HepG2 (cell line): ENCODE results near the gene SECTM1. TPM values are rescaled to one million over a fixed set of nuclear protein-coding genes. Genes with fewer than 3 reads are reported as not detected.
A peak's percentile ranks its signal among the peaks of the same experiment; 100 is the strongest.

Source experiments
- HHEX ChIP-seq: IDR thresholded peaks from 2 replicates; pipeline ENCODE4 v1.6.1; 2016; ENCODE audit warnings: control low read depth
- JUN ChIP-seq: sonication (generic); formaldehyde crosslinking; IDR thresholded peaks from 2 replicates; pipeline ENCODE4 v1.4.0; 2020; ENCODE audit warnings: mild to moderate bottlenecking, missing genetic modification reagents
- MYC ChIP-seq: sonication (generic); formaldehyde crosslinking; IDR thresholded peaks from 2 replicates; pipeline ENCODE4 v1.9.0; 2021; ENCODE audit warnings: missing genetic modification reagents, borderline replicate concordance
- POLR2AphosphoS2 ChIP-seq: IDR thresholded peaks from 2 replicates; pipeline ENCODE4 v1.6.1; 2011; ENCODE audit warnings: low read depth, low read length, improper control_type of control experiment
- POLR2AphosphoS5 ChIP-seq: IDR thresholded peaks from 2 replicates; pipeline ENCODE4 v1.6.1; 2012; ENCODE audit warnings: low read depth, low read length
- PTBP1 ChIP-seq: fragments of 200-400 bp; formaldehyde crosslinking; IDR thresholded peaks from 2 replicates; pipeline ENCODE4 v1.6.1; 2018; ENCODE audit warnings: low read length, low read depth; ENCODE audit not compliant: poor library complexity, severe bottlenecking
- SNAI1 ChIP-seq: sonication (generic); formaldehyde crosslinking; IDR thresholded peaks from 2 replicates; pipeline ENCODE4 v1.5.0; 2020; ENCODE audit warnings: mild to moderate bottlenecking, missing genetic modification reagents, borderline replicate concordance
- TP53 ChIP-seq: sonication (generic); formaldehyde crosslinking; conservative IDR thresholded peaks from 2 replicates; pipeline ENCODE4 v1.4.0; 2020; ENCODE audit warnings: missing genetic modification reagents
- YEATS4 ChIP-seq: sonication (generic); formaldehyde crosslinking; IDR thresholded peaks from 2 replicates; pipeline ENCODE4 v1.4.0; 2020; ENCODE audit warnings: missing genetic modification reagents, borderline replicate concordance
- ZBTB33 ChIP-seq: sonication (generic); formaldehyde crosslinking; IDR thresholded peaks from 2 replicates; pipeline ENCODE4 v1.4.0; 2020; ENCODE audit warnings: missing genetic modification reagents
- ZC3H13 ChIP-seq: sonication (generic); formaldehyde crosslinking; IDR thresholded peaks from 2 replicates; pipeline ENCODE4 v1.8.1; 2023; ENCODE audit warnings: mild to moderate bottlenecking, missing genetic modification reagents, moderate library complexity
- ZFP36L1 ChIP-seq: sonication (generic); formaldehyde crosslinking; IDR thresholded peaks from 2 replicates; pipeline ENCODE4 v1.8.0; 2022; ENCODE audit warnings: mild to moderate bottlenecking, missing genetic modification reagents, moderate library complexity
- ZFY ChIP-seq: sonication (generic); formaldehyde crosslinking; IDR thresholded peaks from 2 replicates; pipeline ENCODE4 v1.4.0; 2020; ENCODE audit warnings: missing genetic modification reagents
- ZMAT3 ChIP-seq: sonication (generic); formaldehyde crosslinking; conservative IDR thresholded peaks from 2 replicates; pipeline ENCODE4 v1.7.0; 2021; ENCODE audit warnings: missing genetic modification reagents
- ZNF138 ChIP-seq: sonication (generic); formaldehyde crosslinking; IDR thresholded peaks from 2 replicates; pipeline ENCODE4 v1.5.0; 2020; ENCODE audit warnings: mild to moderate bottlenecking, low read depth, missing genetic modification reagents
- ZNF234 ChIP-seq: sonication (generic); formaldehyde crosslinking; conservative IDR thresholded peaks from 2 replicates; pipeline ENCODE4 v1.5.1; 2020; ENCODE audit warnings: mild to moderate bottlenecking, missing genetic modification reagents
- ZNF251 ChIP-seq: sonication (generic); formaldehyde crosslinking; IDR thresholded peaks from 2 replicates; pipeline ENCODE4 v1.9.0; 2021; ENCODE audit warnings: mild to moderate bottlenecking, missing genetic modification reagents
- ZNF296 ChIP-seq: sonication (generic); formaldehyde crosslinking; conservative IDR thresholded peaks from 2 replicates; pipeline ENCODE4 v1.5.0; 2020; ENCODE audit warnings: mild to moderate bottlenecking, missing genetic modification reagents
- ZNF569 ChIP-seq: sonication (generic); formaldehyde crosslinking; IDR thresholded peaks from 2 replicates; pipeline ENCODE4 v1.5.0; 2020; ENCODE audit warnings: mild to moderate bottlenecking, missing genetic modification reagents, moderate library complexity, borderline replicate concordance
- ZNF652 ChIP-seq: IDR thresholded peaks from 2 replicates; pipeline ENCODE4 v1.6.1; 2016; ENCODE audit warnings: low read depth, borderline replicate concordance
- ZNF775 ChIP-seq: sonication (generic); formaldehyde crosslinking; IDR thresholded peaks from 2 replicates; pipeline ENCODE4 v1.4.0; 2020; ENCODE audit warnings: missing genetic modification reagents, mild to moderate bottlenecking, moderate library complexity, borderline replicate concordance
- ZNF790 ChIP-seq: sonication (generic); formaldehyde crosslinking; IDR thresholded peaks from 2 replicates; pipeline ENCODE4 v1.8.0; 2022; ENCODE audit warnings: missing genetic modification reagents, mild to moderate bottlenecking, borderline replicate concordance
- polyA plus RNA-seq, 8 experiments: library from polyadenylated mRNA; depleted of rRNA in 3 of 8; stranded (reverse) in 7 of 8; unstranded in 1 of 8; fragments of >200 nt; fragmentation: Illumina TruSeq in 4 of 8; extraction: Trizol in 4 of 8; gene quantifications; 2 replicates each; pipeline versions ENCODE4 v1.2.1 to v1.2.3, GENCODE V29; 2011 to 2016; ENCODE audit warnings: low read depth in 4 of 8, missing spikeins in 1 of 8, mixed read lengths in 1 of 8; ENCODE audit not compliant: insufficient read depth in 1 of 8
- total RNA-seq, 5 experiments: library from RNA; depleted of rRNA; stranded (reverse); fragments of >200 nt; fragmentation: Illumina TruSeq; extraction: Trizol; gene quantifications; 2 replicates each; pipeline ENCODE4 v1.2.3, GENCODE V29; 2016; ENCODE audit warnings: low read depth in 1 of 5
- TF ChIP-seq, protein P1 (sequence below): sonication (generic); formaldehyde crosslinking; IDR thresholded peaks from 2 replicates; pipeline ENCODE4 v1.8.0; 2023; ENCODE audit warnings: mild to moderate bottlenecking, missing genetic modification reagents
- TF ChIP-seq, protein P2 (sequence below): sonication (generic); formaldehyde crosslinking; IDR thresholded peaks from 2 replicates; pipeline ENCODE4 v1.4.0; 2020; ENCODE audit warnings: missing genetic modification reagents

The SECTM1 gene
- total and polyA plus RNA-seq, 2 of the 13 experiments (the other 11 are each of a cell fraction or from before 2014, with no cell fraction given) = 3.5 to 5.3 TPM

DNA sequence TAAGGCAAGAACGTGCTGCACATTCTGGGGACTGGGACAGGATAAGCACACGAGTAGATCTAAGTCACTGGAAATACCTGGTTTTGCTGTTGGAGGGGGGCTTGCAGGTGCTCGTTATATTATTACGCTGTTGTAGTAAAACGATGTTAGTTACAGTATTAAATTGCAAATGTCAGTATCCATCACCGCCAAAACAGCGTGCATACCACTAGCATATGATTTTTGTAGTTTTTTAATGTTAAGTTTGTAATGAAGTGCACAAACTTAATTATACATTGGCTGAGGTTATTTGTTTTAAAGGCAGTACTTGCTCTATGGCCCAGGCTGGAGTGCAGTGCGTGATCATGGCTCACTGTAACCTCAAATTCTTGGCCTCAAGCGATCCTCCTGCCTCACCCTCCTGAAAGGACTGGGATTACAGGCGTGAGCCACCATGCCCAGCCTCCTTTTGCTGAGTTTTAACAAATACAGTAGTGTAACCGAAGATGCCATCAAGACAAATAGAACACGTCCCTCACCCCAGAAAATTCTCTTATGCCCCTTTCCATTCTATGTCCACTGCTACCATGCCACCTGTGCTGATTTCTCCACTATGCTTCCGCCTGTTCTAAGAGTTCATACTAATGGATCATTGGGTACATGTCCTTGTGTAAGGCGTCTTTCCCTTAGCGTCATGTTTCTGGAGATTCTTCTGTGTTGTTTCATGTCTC lies 39.3 kb downstream of the SECTM1 start (continued):
- TF ChIP-seq ZNF251 (CRISPR knock-in tag) (peak; percentile 79; the same call in 1 of the 2 replicates), MYC (CRISPR knock-in tag) (0 out of 2 replicates have a peak, but pooled peaks have one; percentile 21), ZNF775 (CRISPR knock-in tag) (no peak), SNAI1 (no peak), ZFY (peak; percentile 32; the same call in 1 of the 2 replicates), ZNF234 (no peak), ZNF790 (CRISPR knock-in tag) (no peak), ZNF296 (CRISPR knock-in tag) (no peak), ZNF138 (no peak), JUN (0 out of 2 replicates have a peak, but pooled peaks have one; percentile 25), ZNF569 (CRISPR knock-in tag) (0 out of 2 replicates have a peak, but pooled peaks have one; percentile 46), ZBTB33 (CRISPR knock-in tag) (0 out of 2 replicates have a peak, but pooled peaks have one; percentile 6), TP53 (CRISPR knock-in tag) (0 out of 2 replicates have a peak, but pooled peaks have one; percentile 61), POLR2AphosphoS2 (no peak), ZMAT3 (CRISPR knock-in tag) (no peak), ZC3H13 (peak; percentile 55; the same call in 1 of the 2 replicates), HHEX (CRISPR knock-in tag) (0 out of 2 replicates have a peak, but pooled peaks have one; percentile 39), ZFP36L1 (0 out of 2 replicates have a peak, but pooled peaks have one; percentile 35), ZNF652 (CRISPR knock-in tag) (0 out of 2 replicates have a peak, but pooled peaks have one; percentile 28), POLR2AphosphoS5 (peak; percentile 45; the same call in 1 of the 2 replicates), YEATS4 (CRISPR knock-in tag) (peak; percentile 22; the same call in 1 of the 2 replicates), PTBP1 (no peak)
- TF ChIP-seq, protein P1, sequence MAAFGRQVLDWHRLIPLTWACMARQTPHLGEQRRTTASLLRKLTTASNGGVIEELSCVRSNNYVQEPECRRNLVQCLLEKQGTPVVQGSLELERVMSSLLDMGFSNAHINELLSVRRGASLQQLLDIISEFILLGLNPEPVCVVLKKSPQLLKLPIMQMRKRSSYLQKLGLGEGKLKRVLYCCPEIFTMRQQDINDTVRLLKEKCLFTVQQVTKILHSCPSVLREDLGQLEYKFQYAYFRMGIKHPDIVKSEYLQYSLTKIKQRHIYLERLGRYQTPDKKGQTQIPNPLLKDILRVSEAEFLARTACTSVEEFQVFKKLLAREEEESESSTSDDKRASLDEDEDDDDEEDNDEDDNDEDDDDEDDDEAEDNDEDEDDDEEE = no peak
- TF ChIP-seq, protein P2, sequence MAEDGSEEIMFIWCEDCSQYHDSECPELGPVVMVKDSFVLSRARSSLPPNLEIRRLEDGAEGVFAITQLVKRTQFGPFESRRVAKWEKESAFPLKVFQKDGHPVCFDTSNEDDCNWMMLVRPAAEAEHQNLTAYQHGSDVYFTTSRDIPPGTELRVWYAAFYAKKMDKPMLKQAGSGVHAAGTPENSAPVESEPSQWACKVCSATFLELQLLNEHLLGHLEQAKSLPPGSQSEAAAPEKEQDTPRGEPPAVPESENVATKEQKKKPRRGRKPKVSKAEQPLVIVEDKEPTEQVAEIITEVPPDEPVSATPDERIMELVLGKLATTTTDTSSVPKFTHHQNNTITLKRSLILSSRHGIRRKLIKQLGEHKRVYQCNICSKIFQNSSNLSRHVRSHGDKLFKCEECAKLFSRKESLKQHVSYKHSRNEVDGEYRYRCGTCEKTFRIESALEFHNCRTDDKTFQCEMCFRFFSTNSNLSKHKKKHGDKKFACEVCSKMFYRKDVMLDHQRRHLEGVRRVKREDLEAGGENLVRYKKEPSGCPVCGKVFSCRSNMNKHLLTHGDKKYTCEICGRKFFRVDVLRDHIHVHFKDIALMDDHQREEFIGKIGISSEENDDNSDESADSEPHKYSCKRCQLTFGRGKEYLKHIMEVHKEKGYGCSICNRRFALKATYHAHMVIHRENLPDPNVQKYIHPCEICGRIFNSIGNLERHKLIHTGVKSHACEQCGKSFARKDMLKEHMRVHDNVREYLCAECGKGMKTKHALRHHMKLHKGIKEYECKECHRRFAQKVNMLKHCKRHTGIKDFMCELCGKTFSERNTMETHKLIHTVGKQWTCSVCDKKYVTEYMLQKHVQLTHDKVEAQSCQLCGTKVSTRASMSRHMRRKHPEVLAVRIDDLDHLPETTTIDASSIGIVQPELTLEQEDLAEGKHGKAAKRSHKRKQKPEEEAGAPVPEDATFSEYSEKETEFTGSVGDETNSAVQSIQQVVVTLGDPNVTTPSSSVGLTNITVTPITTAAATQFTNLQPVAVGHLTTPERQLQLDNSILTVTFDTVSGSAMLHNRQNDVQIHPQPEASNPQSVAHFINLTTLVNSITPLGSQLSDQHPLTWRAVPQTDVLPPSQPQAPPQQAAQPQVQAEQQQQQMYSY = peak; percentile 30; the same call in 1 of the 2 replicates
